ENCODE measurements around the gene ITGAD.

The ITGAD gene

DNA sequence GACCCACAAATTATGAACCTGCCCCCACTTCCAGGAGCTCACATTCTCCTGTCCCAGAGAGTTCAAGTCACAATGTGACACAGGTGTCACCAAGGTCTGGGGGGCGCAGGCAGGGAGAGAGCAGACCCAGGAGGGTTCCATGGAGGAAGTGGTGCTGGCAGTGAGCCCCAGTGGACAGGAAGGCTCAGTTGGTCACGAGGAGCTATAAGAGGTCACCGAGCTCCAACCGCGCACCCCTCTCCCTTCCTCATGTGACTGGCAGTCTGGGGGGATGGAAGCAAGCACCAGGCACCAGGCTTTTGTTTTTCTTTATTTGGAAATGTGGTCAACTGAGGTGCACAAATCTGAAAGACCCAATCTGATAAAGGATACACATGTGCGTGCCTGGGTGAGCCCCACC is 2.5 kb downstream of the ITGAD start:
- Histone ChIP-seq H3K4me1 (ENCODE audit: control insufficient read depth, insufficient read depth, low read length) (no peaks in the 10 kb centered on the region), H3K9me3 (ENCODE audit: control insufficient read depth, insufficient read depth, low read length) (no peaks in the 10 kb centered on the region), H3K36me3 (ENCODE audit: control insufficient read depth, insufficient read depth, low read length) (no peaks in the 10 kb centered on the region), H3K4me3 (ENCODE audit: low read depth, low read length) (no peak overlapping the region), H3K9ac (ENCODE audit: low read depth, low read length) (no peak overlapping the region), H3K27me3 (ENCODE audit: control insufficient read depth, insufficient read depth, low read length) (no peaks in the 10 kb centered on the region)

DNA sequence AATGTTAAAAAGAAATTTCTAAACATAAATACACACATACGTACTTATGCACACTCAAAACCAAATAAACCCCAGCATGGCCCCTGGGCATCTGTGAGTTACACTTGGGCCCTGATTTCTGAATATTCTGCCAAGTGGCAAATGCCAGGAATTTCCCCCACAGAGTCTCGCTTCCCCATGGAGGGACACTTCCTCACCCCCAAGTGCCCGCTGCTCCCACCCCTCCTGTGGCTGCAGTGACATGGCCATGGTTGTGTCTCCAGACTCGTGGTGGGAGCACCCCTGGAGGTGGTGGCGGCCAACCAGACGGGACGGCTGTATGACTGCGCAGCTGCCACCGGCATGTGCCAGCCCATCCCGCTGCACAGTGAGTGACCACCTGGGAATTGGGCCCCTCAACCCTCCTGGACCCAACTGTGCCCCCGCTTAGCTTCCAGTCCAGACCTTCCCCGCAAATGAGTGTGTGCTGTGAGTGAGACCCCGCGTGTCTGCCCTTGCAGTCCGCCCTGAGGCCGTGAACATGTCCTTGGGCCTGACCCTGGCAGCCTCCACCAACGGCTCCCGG is 4.0 kb downstream of the ITGAD start:
- no peaks in the 10 kb centered on the region for H3K36me3 ChIP-seq (ENCODE audit: control insufficient read depth, insufficient read depth, low read length)
- no peaks in the 10 kb centered on the region for H3K4me1 ChIP-seq (ENCODE audit: control insufficient read depth, insufficient read depth, low read length)
- no peaks in the 10 kb centered on the region for H3K27me3 ChIP-seq (ENCODE audit: control insufficient read depth, insufficient read depth, low read length)
- H3K4me3 ChIP-seq (ENCODE audit: low read depth, low read length), result no peak overlapping the region
- H3K9me3 ChIP-seq (ENCODE audit: control insufficient read depth, insufficient read depth, low read length), result no peaks in the 10 kb centered on the region
- H3K9ac ChIP-seq (ENCODE audit: low read depth, low read length), result no peak overlapping the region

DNA sequence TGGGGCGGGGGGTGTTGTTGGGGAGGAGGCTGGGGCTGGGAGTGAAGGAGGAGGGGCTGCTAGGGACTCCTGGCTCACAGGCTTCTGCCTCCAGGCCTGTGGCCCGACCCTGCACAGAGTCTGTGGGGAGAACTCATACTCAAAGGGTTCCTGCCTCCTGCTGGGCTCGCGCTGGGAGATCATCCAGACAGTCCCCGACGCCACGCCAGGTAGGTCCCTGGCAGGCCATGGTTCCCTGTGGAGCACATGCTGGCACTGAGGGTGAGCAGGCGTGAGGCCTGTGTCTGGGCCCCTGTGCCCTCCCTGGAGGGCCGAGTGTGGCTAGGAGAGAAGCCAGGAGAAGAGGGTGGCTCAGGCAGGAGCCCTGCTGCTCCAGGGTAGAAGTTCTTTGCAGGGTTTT is 4.6 kb downstream of the ITGAD start:
- H3K9ac ChIP-seq (ENCODE audit: low read depth, low read length), result no peak overlapping the region
- H3K4me1 ChIP-seq (ENCODE audit: control insufficient read depth, insufficient read depth, low read length), result no peaks in the 10 kb centered on the region
- H3K27me3 ChIP-seq (ENCODE audit: control insufficient read depth, insufficient read depth, low read length), result no peaks in the 10 kb centered on the region
- H3K36me3 ChIP-seq (ENCODE audit: control insufficient read depth, insufficient read depth, low read length), result no peaks in the 10 kb centered on the region
- H3K9me3 ChIP-seq (ENCODE audit: control insufficient read depth, insufficient read depth, low read length), result no peaks in the 10 kb centered on the region
- no peak overlapping the region for H3K4me3 ChIP-seq (ENCODE audit: low read depth, low read length)

DNA sequence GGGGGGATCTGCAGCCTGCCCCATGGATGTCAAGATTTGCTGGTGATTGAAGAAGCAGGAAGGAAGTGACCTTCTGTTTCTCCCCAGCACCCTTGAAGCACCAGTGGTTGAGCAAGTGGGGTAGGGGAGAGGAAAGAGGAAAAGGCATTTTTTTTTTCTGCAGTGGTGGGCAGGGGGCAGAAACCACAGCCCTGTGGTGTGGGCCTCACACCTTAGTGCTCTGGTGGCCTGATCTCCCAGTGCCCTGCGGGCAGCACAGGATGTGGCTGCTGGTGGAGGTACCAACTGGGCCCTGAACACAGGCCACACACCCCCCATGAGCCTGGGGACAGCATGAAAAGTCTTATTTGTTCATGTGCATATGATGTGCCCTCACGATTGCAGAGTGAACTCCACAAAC is 7.1 kb downstream of the ITGAD start:
- H3K9me3 ChIP-seq (ENCODE audit: control insufficient read depth, insufficient read depth, low read length), result no peaks in the 10 kb centered on the region
- H3K9ac ChIP-seq (ENCODE audit: low read depth, low read length), result no peak overlapping the region

DNA sequence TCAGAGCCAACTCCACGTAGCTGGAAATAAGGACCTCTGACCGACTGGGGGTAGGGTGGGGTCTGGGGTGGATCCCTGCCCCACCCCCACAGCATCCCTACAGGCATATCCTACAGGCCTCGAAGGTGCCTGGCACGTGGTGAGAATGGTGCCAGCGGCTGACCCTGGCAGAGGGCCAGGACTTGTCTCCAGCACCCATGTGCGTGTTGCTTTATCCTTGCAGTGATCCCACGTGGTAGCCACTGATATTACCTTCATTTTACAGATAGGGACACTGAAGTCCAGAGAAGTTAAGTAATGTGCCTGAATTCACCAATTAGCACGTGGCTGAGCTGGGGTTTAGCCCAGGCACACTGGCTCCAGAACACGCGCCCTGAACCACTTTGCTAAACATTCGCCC is 8.3 kb downstream of the ITGAD start:
- no peaks in the 10 kb centered on the region for H3K36me3 ChIP-seq (ENCODE audit: control insufficient read depth, insufficient read depth, low read length)
- no peak overlapping the region for H3K9ac ChIP-seq (ENCODE audit: low read depth, low read length)
- no peaks in the 10 kb centered on the region for H3K4me1 ChIP-seq (ENCODE audit: control insufficient read depth, insufficient read depth, low read length)
- no peak overlapping the region for H3K4me3 ChIP-seq (ENCODE audit: low read depth, low read length)
- no peaks in the 10 kb centered on the region for H3K9me3 ChIP-seq (ENCODE audit: control insufficient read depth, insufficient read depth, low read length)
- no peaks in the 10 kb centered on the region for H3K27me3 ChIP-seq (ENCODE audit: control insufficient read depth, insufficient read depth, low read length)

More for the DNA sequence above, 7.1 kb downstream of the ITGAD start:
- H3K4me3 ChIP-seq (ENCODE audit: low read depth, low read length), result no peak overlapping the region
- H3K36me3 ChIP-seq (ENCODE audit: control insufficient read depth, insufficient read depth, low read length), result no peaks in the 10 kb centered on the region
- no peaks in the 10 kb centered on the region for H3K27me3 ChIP-seq (ENCODE audit: control insufficient read depth, insufficient read depth, low read length)
- no peaks in the 10 kb centered on the region for H3K4me1 ChIP-seq (ENCODE audit: control insufficient read depth, insufficient read depth, low read length)

DNA sequence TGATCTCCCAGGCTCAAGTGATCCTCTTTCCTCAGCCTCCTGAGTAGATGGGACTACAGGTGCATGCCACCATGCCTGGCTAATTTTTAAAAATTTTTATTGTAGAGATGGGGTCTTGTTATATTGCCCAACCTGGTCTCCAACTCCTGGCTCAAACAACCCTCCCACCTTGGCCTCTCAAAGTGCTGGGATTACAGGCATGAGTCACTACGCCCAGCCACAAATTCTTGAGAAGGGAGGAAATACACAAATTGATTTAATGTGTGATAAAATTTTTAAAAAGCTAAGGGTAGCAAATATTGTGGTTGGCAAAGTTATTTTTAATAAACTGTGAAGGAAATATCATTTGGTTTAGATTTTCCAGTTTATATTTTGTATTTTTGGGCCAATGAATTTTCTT is 9.6 kb downstream of the ITGAD start:
- no peak overlapping the region for H3K9ac ChIP-seq (ENCODE audit: low read depth, low read length)
- no peaks in the 10 kb centered on the region for H3K4me1 ChIP-seq (ENCODE audit: control insufficient read depth, insufficient read depth, low read length)
- H3K27me3 ChIP-seq (ENCODE audit: control insufficient read depth, insufficient read depth, low read length), result no peaks in the 10 kb centered on the region
- H3K36me3 ChIP-seq (ENCODE audit: control insufficient read depth, insufficient read depth, low read length), result no peaks in the 10 kb centered on the region
- no peak overlapping the region for H3K4me3 ChIP-seq (ENCODE audit: low read depth, low read length)
- H3K9me3 ChIP-seq (ENCODE audit: control insufficient read depth, insufficient read depth, low read length), result no peaks in the 10 kb centered on the region

DNA sequence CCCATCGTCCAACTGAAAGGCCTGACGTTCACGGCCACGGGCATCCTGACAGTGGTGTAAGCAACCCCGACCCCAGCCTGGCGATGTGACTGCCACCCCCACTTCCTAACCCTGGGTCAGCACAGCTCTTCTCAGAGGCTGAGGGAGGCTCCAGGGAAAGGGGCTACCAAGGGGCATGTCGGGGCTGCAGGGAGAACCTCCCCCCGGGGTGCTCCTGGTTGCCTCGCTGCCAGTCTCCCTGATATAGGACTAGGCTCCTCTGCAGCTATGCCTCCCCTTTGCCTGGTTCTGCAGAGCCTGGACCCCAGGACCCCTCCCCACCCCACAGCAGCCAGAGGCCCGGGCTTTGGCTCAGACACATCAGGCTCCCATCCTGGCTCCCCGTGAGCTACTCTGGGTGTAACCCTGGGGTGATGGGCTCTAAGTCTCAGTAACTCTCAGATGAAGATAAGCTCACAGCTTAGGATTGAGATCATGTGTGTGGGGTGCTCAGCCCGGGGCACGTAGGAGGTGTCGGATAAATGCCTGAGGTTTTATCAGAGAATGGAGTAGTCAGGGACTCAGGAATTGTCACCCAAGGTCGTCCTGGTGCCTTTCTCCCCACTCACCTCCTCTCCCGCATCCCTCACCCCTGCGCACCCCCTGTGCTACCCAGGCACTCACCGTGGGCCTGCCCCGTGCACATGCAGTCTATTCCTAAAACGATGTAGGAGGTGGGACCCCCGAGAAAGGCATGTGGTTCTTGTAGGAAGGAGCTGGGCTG is 10.6 kb downstream of the ITGAD start:
- Histone ChIP-seq H3K9ac (ENCODE audit: low read depth, low read length) (no peak overlapping the region), H3K27me3 (ENCODE audit: control insufficient read depth, insufficient read depth, low read length) (no peaks in the 10 kb centered on the region), H3K36me3 (ENCODE audit: control insufficient read depth, insufficient read depth, low read length) (no peaks in the 10 kb centered on the region), H3K4me3 (ENCODE audit: low read depth, low read length) (no peak overlapping the region), H3K9me3 (ENCODE audit: control insufficient read depth, insufficient read depth, low read length) (no peaks in the 10 kb centered on the region), H3K4me1 (ENCODE audit: control insufficient read depth, insufficient read depth, low read length) (no peaks in the 10 kb centered on the region)

DNA sequence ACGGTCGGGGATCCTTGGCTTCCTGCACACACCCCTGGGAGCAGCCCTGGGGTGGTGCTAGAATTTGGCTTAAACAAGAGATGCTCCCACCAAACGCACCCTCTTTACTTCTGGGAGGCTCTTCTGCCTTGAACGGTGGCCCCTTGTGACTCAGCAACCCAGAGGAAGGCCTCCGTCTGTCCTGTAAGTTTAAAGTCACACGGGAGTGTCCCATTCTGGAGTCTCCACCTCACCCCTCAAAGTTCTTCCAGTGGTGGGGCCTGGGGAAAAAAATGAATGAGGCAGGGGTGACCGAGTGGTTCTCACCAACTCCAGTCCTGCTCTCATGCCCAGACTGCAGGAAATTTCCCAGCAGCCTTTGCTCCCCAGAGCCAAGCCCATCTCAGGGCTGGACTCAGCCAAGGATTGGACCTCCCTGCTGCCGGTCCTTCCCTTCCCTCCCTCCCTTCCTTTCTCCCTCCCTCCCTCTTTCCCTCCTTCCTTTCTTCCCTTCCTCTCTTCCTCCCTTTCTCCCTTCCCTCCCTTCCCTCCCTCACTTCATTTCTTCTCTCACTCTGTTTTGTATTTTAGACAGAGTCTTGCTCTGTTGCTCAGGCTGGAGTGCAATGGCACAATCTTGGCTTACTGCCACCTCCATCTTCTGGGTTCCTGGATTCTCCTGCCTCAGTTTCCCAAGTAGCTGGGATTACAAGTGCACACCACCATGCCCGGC is 11.4 kb downstream of the ITGAD start:
- no peaks in the 10 kb centered on the region for H3K36me3 ChIP-seq (ENCODE audit: control insufficient read depth, insufficient read depth, low read length)
- no peak overlapping the region for H3K4me3 ChIP-seq (ENCODE audit: low read depth, low read length)
- no peaks in the 10 kb centered on the region for H3K4me1 ChIP-seq (ENCODE audit: control insufficient read depth, insufficient read depth, low read length)
- H3K9ac ChIP-seq (ENCODE audit: low read depth, low read length), result no peak overlapping the region
- H3K27me3 ChIP-seq (ENCODE audit: control insufficient read depth, insufficient read depth, low read length), result no peaks in the 10 kb centered on the region
- no peaks in the 10 kb centered on the region for H3K9me3 ChIP-seq (ENCODE audit: control insufficient read depth, insufficient read depth, low read length)

DNA sequence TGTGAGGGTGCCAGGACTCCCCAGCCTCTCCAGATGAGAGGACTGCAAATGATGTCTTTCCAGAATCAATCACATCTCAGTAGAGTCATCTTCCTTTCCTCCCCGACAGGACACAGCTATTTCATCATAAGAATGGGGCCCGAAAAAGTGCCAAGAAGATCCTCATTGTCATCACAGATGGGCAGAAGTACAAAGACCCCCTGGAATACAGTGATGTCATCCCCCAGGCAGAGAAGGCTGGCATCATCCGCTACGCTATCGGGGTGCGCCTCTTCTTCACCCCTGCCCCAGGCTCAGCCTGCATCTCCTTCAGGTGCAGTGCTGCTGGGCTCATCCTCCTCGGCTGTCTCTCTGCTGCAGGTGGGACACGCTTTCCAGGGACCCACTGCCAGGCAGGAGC is 14.3 kb downstream of the ITGAD start:
- no peaks in the 10 kb centered on the region for H3K9me3 ChIP-seq (ENCODE audit: control insufficient read depth, insufficient read depth, low read length)
- H3K9ac ChIP-seq (ENCODE audit: low read depth, low read length), result no peak overlapping the region
- no peaks in the 10 kb centered on the region for H3K27me3 ChIP-seq (ENCODE audit: control insufficient read depth, insufficient read depth, low read length)
- H3K4me1 ChIP-seq (ENCODE audit: control insufficient read depth, insufficient read depth, low read length), result no peaks in the 10 kb centered on the region
- no peaks in the 10 kb centered on the region for H3K36me3 ChIP-seq (ENCODE audit: control insufficient read depth, insufficient read depth, low read length)
- H3K4me3 ChIP-seq (ENCODE audit: low read depth, low read length), result no peak overlapping the region

DNA sequence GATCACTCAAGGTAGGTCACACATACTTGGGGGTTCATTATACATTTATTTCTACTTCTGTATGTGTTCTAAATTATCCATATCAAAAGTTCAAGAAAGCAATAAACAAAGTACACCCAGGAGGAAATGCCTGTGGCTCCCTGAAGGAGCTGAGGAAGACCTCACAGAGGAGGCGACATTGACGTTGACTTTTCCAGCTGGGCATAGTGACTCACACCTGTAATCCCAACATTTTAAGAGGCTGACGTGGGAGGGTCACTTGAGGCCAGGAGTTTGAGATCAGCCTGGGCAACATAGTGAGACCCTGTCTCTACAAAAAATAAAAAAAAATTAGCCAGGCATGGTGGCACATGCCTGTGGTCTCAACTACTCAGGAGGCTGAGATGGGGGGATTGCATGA is 16.3 kb downstream of the ITGAD start:
- H3K9me3 ChIP-seq (ENCODE audit: control insufficient read depth, insufficient read depth, low read length), result no peaks in the 10 kb centered on the region
- H3K36me3 ChIP-seq (ENCODE audit: control insufficient read depth, insufficient read depth, low read length), result no peaks in the 10 kb centered on the region
- H3K27me3 ChIP-seq (ENCODE audit: control insufficient read depth, insufficient read depth, low read length), result no peaks in the 10 kb centered on the region
- no peak overlapping the region for H3K4me3 ChIP-seq (ENCODE audit: low read depth, low read length)
- H3K9ac ChIP-seq (ENCODE audit: low read depth, low read length), result no peak overlapping the region
- no peaks in the 10 kb centered on the region for H3K4me1 ChIP-seq (ENCODE audit: control insufficient read depth, insufficient read depth, low read length)

DNA sequence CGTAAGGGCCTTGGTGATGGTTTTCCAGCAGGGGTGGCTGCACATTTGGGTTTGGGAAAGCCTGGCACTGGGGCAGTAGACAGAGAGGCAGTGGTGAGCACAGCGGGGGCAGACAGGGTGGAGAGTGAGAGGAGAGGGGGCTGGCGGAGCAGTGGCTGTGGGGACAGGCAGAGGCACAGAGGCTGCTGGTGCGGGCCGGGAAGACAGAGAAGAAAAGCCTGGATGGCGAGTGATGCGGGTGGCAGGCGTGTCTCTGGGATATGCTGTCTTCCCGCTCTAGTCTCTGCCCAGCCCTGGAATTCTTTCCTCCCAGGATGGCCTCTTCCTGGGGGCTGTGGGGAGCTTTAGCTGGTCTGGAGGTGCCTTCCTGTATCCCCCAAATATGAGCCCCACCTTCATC is 16.9 kb downstream of the ITGAD start:
- H3K4me1 ChIP-seq (ENCODE audit: control insufficient read depth, insufficient read depth, low read length), result no peaks in the 10 kb centered on the region
- H3K27me3 ChIP-seq (ENCODE audit: control insufficient read depth, insufficient read depth, low read length), result no peaks in the 10 kb centered on the region
- no peaks in the 10 kb centered on the region for H3K36me3 ChIP-seq (ENCODE audit: control insufficient read depth, insufficient read depth, low read length)
- H3K9me3 ChIP-seq (ENCODE audit: control insufficient read depth, insufficient read depth, low read length), result no peaks in the 10 kb centered on the region
- no peak overlapping the region for H3K4me3 ChIP-seq (ENCODE audit: low read depth, low read length)
- H3K9ac ChIP-seq (ENCODE audit: low read depth, low read length), result no peak overlapping the region
